ENCODE data around the gene LRRC45.
A peak's percentile ranks its signal among the peaks of the same experiment; 100 is the strongest.

LRRC45 gene

GRCh38 chr17:82065638-82066303 lies 42.7 kb downstream of the LRRC45 start, which contains the start of gene DUS1L:
Gene DUS1L, minus strand, starts transcription at chr17:82065804. Its CDS starts 745 bp downstream, at chr17:82065059.
- peak; percentile 34 for DNase-seq

- DNase-seq: no peak
Observed at GRCh38 chr17:82070611-82071010, 47.5 kb downstream of the LRRC45 start.

- DNase-seq: no peak
Observed at GRCh38 chr17:82072827-82073226, 49.7 kb downstream of the LRRC45 start.

- DNase-seq: no peak
Observed at GRCh38 chr17:82073446-82073845, 50.3 kb downstream of the LRRC45 start.

GRCh38 chr17:82076018-82076784 lies 53.1 kb downstream of the LRRC45 start:
- DNase-seq: no peak

GRCh38 chr17:82076785-82077591 lies 53.9 kb downstream of the LRRC45 start:
- DNase-seq: no peak

GRCh38 chr17:82077617-82078358 lies 54.7 kb downstream of the LRRC45 start:
- no peak for DNase-seq

- no peak for DNase-seq
Observed at GRCh38 chr17:82078433-82078832, 55.3 kb downstream of the LRRC45 start.

- no peak for DNase-seq
Observed at GRCh38 chr17:82079001-82079677, 56.0 kb downstream of the LRRC45 start.

GRCh38 chr17:82080048-82080788 lies 57.1 kb downstream of the LRRC45 start:
- DNase-seq: no peak

Data from T1000 (cell line).